Fibroblast of skin of right biceps (primary cell): ENCODE measurements around the gene UNK.
A peak's percentile ranks its signal among the peaks of the same experiment; 100 is the strongest.
"Not testable (repeated sequence)": the region's sequence is repeated elsewhere in the genome, so short reads cannot be mapped to it uniquely, and the experiment has no call there.

ENCODE experiments used
- DNase-seq: peaks from one replicate; pipeline ENCODE4 v3.0.0-alpha.2; 2013

UNK gene

DNA sequence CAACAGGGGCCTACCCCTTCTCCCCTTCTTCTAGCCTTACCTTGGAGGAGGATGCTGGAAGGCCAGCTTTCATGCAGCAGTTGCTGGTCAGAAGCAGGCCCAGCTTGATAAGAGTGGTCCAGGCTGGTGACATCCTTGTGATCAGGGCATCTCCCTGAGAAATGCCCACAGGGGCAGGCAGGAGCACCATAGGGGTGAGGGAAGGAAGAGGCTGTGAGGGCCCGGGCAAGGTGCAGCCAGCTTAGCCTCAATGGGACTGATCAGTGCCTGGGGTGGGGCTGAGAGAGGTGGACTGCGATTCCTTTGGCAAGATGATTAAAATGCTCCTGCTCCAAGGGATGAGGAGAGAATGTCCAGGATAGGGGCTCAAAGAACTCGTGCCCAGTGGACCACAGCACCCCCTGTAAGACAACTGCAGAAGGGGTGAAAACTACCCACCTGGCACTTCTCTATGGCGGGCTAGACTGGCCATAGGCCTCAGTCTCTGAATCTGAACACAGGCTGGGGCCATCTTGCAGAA is 10.1 kb upstream of the UNK start:
- no peak for DNase-seq

DNA sequence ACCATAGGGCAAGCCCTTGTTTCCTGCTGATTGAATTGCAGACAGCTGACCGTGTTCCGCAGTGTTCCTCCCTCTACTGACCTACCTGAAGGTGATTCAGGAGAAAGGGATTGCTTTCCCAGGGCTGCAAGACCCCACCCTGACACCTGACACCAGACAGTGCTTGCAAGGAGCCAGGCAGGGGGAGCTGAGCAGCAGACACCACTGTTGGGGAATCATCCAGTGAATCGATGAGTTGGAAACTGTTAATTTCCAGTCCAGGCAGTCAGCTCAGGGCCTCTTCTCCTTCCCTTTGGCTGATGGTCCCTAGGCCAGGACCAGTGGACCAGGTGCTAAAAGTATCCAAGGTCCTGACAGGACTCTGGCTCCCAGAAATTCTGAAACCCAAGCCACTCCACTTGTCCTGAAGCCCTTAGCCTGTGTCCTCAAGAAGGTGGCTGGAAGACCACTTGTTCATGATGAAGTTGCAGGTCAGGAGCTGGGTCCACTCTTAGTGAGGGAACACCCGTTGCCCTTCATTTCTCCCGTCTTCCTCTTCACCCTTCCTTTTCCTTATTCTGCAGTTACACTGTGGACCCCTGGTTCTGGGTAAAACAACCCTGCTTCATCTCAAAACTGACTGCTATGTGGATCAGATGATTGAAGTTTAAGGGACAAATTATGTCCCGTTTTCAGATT is 9.5 kb upstream of the UNK start:
- DNase-seq: peak; percentile 36

DNA sequence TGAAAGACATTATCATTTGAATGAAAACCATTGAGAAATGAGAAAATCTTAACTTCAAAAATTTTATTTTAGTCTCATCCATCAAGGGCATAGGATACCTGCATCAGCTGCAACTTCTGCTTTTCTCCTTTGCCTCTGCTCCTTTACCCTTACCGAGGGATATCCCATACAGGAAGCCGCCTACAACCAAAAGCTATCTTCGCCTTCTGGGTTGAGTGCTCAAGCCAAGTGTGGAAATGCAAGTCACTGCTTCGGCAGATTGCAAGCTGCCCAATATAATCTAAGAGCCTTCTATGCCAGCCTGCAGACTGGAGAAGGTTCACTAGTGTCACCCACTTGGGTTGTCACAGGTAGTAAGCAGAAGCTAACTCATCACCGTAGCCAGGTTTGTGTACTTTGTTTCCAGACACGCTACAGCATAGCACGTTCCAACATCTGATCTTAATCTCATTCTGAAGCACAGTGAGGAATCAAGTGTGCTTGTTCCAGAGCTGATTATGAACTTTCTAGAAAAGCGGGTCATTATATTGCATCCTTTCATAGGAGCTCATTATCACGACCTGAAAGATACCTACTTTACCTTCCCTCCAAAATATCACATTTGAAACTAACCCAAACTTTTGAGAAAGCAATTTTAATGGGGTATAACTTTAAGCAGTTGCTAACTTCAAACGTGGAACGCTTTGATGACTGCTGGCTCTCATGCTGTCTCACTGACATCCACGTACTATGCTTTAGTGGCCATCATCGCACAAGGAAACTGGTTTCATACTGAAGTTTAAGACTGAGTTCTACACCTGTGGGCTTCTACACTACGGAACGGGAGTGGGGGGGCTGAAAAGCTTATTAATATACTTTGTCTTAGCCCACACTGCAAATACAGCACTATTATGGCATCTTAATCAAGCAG is 8.0 kb upstream of the UNK start:
- DNase-seq: peak; percentile 17

DNA sequence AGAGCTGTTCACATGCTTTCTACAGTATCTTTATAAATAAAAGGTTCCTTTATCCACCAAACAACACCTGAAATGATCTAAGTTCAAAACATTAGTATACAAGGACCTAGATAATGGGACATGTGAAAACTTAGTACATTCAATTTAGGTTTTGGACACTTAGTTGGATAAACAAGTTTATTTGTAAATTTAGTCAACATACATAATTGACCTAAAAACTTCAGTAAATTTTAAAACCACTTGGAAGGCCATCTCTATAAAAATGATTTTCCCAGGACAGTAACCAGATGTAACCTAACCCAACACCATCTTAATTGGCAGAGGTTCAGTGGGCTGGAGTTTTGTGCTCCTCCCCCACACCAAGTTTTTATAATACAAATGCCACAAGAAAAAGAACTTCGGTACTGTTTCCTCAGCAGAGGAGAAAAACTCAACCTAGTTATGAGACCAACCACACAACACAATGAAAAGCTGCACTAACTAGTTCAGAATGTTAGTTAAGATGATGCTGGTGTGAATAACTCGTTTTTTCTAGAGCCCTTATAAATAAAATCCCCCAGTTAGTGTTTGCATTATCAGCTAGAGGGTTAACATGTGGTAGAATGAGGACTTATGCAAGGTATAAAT is 7.2 kb upstream of the UNK start:
- DNase-seq: no peak

DNA sequence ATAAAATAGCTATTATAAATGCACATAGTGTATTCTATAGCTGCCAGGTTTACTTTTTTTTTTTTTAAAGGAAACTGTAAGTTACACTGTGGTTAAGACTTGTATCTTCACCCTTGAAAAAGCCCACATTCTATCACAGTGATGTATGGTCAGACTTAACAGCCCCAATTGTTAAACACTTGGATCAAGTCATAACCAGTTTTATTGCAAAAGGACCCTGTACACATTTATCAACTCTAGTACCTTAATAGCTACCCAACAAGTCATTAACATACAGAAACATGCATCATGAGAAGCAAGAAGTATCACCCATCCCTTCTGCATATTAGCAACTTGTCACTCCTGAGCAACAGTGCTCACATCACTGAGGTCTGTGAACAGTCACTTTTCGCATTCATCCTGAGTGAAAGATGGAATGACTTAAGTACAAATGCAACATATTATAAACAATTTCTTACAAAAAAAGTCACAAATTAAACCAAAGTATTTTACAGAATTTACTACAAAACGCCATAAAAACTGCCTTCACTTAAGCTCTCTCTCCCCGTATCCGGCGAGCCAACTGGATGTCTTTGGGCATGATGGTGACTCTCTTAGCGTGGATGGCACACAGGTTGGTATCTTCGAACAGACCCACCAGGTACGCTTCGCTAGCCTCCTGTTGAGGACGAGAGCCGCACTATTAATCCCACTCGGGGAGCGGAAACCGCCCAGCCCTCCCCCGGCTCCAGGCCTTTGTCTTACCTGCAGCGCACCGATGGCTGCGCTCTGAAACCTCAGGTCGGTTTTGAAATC is 6.3 kb upstream of the UNK start:
- DNase-seq: not testable (repeated sequence)

DNA sequence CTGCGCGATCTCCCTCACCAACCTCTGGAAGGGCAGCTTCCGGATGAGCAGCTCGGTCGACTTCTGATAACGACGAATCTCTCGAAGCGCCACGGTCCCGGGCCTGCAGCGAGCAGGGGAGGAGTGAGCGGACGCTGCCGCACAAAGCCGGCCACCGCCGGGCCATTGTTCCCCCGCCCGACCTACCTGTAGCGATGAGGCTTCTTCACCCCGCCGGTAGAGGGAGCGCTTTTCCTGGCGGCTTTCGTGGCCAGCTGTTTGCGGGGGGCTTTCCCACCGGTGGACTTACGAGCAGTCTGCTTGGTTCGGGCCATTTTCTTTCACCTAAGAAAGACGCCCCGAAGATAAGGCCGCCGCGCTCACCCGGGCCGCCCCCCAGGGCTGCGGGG is 5.8 kb upstream of the UNK start:
- DNase-seq: no peak

DNA sequence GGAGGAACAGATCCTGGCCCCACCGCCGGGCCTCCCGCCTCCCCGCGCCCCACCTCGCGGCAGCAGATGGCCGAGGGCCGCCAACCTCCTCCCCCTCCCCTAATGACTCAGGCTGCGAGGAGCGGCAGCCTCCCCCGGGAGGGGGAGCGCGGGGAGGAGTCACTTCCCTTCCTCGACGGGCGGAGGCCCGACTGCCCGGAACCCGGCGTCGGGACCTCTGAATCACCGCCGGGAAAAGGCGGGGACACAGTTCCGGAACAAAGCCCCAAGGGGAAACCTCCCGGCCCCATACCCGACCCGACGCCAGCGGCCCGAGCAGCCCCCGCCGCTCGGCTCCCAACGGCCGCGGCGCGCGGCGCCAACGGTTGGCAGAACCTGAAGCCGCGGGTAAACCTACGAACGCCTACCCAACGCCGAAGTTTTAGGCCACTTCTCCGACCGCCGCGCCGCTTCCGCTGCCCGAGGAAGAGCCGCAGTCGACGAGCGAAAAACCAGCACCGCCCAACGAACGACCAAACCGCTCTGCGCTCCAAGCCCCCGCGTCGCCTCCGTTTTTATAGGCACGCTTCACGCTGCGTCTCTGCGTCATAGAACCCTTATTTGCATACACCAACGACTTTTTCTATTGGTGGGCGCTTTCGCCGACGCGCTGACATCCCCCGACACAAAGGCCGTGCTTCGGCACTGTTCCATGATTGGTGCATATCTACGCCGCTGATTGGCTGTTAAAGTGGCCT is 5.2 kb upstream of the UNK start:
- peak; percentile 100 for DNase-seq

DNA sequence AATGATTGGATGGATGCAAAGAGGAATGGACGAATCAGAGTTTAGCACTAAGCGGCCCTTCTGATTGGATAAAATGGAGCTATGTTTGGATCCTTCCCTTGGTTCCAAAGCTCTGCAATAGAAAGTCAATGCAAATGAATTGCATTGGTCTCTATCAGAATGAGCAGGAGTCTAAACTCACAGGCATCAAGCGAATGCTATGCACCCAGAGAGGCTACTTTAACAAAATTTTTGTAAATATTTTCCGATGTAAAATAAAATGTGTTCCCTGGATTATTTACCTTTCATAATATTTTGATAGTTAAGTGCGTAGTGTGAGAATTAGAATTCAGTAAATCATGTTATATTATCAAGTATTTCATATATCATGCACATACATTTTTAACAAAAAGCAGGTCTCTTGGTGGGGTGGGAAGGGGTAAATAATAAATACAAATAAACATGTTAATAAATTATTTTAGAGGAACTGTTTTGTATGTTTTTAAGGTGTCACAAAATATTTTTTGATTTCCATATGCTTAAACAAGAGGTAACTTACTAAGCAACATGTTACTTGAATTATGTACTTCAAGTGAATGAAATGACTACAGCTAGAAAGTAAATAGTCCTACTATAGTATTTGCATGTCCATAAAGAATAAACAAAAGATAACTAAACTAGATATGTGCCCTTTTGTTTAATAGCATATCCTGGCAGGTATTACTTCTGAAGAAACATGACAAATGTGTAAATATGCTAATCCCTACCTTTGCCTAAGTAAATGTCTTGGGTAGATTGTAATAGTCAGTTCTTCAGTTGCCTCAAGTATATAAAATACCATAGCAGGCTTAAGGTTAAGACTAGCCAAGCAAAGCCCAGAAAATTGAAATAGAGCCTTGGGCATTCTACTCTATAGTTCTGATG is 4.4 kb upstream of the UNK start:
- DNase-seq: no peak

DNA sequence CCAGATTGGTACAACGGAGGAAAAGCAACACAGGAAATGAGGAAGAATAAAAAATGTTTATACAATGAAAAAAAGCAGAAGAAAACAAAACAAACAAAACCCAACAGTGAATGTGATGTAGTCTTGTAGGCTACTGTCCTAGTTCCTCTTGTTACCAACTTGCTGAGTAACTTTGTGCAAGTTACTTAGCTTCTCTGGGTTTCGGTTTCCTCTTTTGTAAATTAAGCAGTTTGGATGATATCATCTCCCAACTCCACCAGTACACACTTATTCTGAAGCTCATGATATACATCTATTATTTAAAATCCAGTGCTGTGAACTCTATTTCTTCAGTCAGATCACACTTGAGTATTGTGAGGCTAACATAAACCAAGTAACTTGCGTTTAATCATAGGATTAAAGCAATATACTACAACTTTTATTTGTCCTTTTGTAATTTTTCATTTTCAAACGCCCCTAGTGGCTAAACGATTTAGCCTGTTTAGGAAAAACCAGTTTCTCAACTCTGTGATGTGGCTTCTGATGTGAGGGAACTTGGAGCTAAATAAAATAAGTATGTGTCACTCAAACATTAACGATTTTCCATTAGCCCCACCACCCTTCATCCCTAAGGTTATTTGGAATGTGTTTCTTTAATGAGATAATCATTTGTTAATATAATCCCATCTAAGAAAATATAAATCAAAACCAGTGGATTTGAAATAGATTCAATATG is 1.4 kb upstream of the UNK start:
- DNase-seq: peak; percentile 70

DNA sequence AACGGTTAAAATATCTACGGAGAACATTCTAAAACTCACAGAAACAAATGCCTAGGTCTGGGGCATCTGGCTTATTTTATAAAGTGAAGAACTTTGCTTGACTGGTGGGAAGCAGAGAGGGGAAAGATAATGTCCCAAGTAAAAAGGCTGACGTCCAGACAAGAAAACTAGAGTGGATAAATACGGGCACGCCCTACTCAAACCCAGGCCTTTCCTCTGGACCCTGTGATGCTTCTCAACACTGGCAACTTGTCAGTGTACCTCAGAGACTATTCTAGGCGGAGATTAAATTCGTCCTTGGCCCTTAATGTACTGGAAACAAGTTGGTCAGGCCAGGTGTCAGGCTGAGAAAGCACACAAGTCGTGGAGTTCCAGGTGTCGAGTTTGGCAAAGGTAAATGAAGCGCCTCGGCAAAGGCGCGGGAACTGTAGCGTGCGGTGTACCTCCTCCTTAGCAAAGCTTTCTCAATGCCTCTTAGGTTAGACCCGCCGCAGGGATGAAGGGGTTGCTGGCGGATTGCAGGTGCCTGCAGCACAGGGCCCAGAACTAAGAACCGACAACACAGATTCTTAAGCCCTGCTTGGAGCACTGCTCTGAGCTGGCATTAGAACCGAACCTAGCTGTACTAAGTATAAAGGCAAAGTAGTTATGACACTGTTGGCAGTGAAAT is 668 bp upstream of the UNK start:
- DNase-seq: no peak

DNA sequence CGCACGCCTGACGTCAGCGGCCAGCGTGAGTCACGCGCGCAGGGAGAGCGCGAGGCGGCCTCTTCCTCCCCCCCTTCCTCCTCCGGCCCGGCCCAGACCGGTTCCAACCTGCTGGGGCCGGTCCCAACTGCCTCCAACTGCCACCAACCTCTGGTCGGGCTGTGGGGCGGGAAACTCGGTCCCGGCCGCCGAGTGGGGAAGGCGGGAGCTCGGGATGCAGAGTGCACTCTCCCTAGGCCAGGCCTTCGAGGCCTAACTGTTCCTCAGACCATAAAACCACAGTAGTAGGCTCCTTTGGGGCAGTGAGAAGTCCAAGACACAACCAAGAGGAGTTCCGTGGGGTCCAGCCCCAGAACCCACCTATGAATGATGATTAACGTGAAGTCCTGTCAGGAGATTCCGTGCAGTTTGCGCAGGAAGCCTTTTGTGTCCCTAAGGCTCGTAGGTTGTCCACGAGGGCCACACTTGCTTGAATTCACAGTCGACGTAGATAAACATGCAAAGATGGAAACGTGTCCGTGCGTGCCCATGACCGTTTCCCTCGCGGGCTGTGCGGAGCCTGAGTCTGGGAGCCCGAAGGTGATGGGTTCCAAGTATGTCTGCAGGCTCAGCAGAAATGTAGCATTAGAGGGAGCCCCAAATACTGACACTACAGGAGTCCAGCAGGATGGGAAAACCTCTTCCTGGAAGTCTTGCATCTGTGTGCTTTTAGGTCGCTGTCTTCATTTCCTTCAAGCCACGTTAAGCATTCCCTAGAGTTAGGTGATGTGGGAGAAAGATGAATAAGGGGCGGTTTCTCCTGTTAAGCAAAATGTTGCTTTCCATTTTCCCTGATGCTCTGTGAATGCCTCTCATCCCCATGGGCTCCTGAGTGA is 647 bp downstream of the UNK start:
- DNase-seq: peak; percentile 96

DNA sequence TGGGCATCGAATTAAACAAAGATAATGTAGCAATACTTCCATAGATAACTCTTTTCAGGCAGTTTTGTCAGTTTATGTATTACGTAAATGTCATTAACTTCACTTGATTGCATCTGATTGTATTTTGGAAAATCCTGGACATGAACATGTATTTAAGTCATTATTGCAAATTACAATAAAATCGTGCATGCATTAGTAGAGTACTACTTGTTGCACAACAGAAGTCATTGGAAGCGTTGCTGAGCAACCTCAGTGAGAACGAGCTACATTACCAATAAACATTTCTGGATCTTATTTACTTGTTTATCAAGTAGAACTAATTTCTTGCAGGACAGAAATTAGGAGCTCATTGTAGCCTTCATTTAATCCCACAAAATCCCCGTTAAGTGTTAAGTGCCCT is 6.6 kb downstream of the UNK start:
- DNase-seq: no peak

DNA sequence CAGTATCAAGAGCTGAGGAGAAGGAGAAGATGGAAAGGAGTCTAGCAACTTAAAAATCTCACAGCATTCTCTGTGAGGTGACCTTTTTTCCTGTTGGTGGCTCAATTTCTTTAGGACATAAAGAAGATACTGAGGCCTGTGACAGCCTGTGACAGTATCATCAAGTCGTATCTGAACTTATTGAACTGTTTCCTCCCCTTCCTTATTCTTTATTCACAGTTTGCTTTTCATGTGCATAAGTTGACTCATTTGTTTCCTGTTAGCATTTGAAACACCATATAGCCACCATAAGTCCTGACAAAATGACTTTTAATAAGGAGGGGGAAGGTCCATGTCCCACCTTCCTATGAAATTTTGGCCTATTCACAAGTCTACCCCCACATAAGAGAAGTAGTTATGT is 8.9 kb downstream of the UNK start:
- no peak for DNase-seq

DNA sequence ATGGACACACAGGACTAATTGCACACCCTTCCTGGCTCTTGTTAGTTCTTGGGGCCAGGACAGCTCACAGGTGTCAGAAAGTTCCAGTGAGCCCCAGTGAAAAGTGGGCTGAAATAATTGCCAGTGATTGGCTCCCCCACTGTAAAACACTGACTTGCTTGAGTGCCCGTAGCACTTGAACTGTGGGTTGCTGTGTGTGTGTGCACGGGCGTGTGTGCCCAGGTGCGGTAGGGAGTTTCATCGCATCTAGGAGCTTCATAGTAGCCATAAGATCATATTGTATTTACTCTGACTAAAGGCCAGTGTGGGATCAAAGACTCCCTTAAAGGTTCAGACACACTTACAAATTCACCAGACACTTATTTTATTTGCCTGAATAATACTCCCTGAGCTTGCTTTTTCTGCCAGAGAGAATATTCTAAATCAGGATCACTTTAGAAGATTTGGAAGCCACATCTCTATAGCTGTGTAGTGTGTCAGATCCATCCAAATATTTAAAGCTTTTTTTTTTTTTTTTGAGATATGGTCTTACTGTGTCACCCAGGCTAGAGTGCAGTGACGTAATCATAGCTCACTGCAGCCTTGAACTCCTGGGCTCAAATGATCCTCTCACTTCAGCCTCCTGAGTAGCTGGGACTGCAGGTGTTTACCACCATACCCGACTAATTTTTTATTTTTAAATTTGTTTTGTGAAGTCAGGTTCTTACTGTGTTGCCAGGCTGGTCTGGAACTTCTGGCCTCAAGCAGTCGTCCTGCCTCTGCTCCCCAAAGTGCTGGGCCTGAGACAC is 11.4 kb downstream of the UNK start:
- no peak for DNase-seq

DNA sequence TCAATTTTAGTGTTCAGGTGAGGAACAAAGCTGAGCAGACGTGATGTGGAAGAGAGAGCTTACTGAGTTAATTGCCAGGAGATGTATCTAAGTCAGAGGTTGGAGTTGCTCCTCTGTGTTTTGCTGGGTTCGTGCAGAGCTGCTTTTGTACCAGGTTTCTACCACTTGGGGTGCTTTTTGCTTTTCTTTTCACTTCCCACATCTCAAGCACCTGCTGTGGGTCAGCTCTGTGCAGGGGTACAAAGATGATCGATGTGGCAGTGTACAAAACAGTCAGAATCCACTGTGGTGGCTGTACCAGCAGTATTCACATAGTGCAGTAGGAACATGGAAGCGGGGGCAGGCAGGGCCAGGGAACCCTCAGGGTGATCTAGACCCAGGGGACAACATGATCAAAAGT is 14.8 kb downstream of the UNK start:
- no peak for DNase-seq

DNA sequence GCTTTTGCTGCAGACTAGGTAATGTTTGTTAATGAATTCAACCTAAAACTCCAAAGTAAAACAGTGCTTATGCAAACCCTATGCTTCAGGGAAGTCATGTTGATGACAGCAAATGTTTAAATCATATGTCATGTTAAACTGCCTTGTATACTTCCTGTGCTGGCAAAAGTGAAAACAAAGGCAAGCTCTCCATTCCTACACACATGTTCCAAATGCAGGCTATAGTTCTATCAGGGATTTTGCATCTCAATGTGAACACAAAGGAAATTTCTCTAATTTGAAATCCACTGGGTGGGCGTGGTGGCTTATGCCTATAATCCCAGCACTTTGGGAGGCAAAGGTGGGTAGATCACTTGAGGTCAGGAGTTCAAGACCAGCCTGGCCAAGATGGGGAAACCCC is 19.3 kb downstream of the UNK start:
- DNase-seq: no peak

DNA sequence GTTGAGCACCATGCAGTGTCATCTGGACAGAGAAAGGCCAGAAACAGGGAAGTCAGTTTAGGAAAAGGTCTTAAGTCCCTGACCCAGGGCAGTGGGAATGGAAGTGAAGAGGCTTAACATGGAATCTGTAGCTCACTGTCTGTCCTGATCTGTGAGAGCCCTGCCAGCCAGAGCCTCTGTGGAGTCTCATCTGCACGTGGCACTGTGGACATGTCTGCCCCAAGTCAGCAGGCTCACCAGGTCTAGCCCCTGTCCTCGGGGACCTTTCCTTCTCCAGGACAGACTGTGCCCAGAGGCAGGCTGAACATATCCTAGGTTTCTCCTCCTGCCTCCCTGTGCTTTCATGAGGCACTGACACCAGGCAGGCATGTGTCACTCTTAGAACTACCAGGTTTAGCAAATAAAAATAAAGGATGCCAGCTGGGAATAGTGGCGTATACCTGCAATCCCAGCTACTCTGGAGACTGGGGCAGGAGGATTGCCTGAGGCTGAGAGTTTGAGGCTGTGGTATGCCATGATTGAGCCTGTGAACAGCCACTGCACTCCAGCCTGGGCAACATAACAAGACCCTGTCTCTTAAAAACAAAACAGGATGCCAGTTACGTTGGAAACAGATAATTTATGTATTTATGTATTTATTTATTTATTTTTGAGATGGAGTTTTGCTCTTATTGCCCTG is 22.4 kb downstream of the UNK start:
- no peak for DNase-seq
